GM12892 (cell line): ENCODE data around the gene AMHR2.
"Not testable (repeated sequence)": the region's sequence is repeated elsewhere in the genome, so short reads cannot be mapped to it uniquely, and the experiment has no call there.

Experiments used
- DNase-seq: peaks from one replicate; pipeline ENCODE4 v3.0.0; 2011; ENCODE audit not compliant: insufficient read length
- FAIRE-seq: peaks from 2 replicates; lab custom pipeline; 2011; peaks lifted over from hg19 to GRCh38; lab: Jason Lieb, UNC
- POLR2A ChIP-seq: IDR thresholded peaks from 2 replicates; pipeline ENCODE4 v1.6.1; 2011; ENCODE audit warnings: low read depth, low read length, control low read depth
- POLR2AphosphoS5 ChIP-seq: IDR thresholded peaks from 2 replicates; pipeline ENCODE4 v1.6.1; 2011; ENCODE audit warnings: low read depth, low read length, control low read depth
- TAF1 ChIP-seq: IDR thresholded peaks from 2 replicates; pipeline ENCODE4 v1.6.1; 2011; ENCODE audit warnings: low read depth, mild to moderate bottlenecking, control low read depth, low read length, borderline replicate concordance

The AMHR2 gene

DNA sequence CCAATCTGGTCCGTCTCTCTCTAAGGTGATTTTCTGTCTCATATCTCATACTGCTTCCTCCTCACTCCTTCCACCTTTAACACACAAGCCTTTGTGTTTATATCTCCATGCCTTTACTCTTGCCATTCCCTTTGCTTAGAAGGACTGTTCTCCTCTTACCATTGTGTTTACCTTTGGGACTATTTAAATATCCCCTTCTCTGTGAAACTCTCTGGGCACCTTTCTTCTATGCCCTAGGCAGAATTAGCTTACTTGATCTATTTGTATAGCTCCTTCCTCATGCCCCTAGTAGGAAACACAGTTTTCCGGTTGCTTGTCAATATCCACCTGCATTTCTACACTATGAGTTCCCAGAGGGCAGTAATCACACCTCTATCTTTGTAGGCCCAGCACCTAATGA lies 3.9 kb upstream of the AMHR2 start:
- DNase-seq (no peak), FAIRE-seq (no peak)
- TF ChIP-seq POLR2A = no peak
- TF ChIP-seq POLR2AphosphoS5 = no peak
- TF ChIP-seq TAF1 = no peak

DNA sequence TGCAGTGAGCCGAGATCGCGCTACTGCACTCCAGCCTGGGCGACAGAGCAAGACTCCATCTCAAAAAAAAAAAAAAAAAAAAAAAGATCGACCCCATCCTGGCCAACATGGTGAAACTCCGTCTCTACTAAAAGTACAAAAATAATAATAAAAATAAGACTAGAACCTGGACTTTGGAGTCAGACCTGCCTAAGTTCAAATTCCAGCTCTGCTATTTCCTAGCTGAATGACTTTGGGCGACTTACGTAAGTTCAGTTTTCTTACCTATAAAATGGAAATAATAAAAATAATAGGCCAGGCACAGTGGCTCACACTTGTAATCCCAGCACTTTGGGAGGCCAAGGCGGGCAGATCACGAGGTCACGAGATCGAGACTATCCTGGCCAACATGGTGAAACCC lies 1.4 kb upstream of the AMHR2 start:
- not testable (repeated sequence) for FAIRE-seq, DNase-seq

DNA sequence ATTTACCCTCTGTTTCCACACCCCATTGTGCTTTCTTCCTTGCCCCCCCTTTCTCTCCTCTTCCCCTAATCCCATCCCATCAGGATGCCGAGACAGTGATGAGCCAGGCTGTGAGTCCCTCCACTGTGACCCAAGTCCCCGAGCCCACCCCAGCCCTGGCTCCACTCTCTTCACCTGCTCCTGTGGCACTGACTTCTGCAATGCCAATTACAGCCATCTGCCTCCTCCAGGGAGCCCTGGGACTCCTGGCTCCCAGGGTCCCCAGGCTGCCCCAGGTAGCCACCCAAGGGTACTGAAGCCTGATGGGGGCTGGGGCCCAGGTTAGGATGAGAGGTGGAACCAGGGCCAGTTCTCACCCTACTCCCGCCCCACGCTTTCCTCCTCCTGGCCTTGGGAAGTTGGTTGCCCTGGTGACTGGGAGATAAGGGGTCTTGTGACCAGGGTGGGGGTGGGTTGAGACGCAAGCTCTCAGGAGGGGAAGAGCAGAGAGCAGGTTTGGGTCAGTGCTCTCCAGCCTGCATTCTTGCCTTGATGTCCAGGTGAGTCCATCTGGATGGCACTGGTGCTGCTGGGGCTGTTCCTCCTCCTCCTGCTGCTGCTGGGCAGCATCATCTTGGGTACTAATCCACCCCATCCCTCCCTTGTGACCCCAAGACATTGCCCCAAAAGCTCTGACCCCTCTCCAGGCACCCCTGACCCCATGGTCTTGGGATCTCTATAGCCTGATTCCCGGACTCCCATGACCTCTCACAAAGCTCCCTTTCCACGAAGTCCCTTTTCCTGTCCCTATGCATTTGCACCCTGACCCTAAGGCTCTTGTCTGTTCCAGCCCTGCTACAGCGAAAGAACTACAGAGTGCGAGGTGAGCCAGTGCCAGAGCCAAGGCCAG lies 1.2 kb downstream of the AMHR2 start:
- DNase-seq (no peak), FAIRE-seq (no peak)
- TF ChIP-seq POLR2AphosphoS5 (no peak), POLR2A (no peak)

DNA sequence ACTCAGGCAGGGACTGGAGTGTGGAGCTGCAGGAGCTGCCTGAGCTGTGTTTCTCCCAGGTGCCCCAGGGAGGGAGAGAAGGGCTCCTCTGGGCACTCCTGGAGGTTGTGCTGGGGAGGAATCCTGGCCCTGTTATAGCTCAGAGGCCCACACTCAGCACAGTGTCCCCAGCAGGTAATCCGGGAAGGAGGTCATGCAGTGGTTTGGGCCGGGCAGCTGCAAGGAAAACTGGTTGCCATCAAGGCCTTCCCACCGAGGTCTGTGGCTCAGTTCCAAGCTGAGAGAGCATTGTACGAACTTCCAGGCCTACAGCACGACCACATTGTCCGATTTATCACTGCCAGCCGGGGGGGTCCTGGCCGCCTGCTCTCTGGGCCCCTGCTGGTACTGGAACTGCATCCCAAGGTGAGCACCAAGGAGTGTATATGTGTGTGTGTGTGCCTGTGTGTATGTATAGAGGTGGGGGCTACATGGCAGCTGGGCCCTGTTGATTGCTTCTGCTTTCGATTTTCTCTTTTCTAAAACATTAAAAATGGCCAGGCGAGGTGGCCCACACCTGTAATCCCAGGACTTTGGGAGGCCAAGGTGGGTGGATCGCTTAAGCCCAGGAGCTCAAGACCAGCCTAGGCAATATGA lies 2.0 kb downstream of the AMHR2 start:
- FAIRE-seq (no peak), DNase-seq (no peak)

DNA sequence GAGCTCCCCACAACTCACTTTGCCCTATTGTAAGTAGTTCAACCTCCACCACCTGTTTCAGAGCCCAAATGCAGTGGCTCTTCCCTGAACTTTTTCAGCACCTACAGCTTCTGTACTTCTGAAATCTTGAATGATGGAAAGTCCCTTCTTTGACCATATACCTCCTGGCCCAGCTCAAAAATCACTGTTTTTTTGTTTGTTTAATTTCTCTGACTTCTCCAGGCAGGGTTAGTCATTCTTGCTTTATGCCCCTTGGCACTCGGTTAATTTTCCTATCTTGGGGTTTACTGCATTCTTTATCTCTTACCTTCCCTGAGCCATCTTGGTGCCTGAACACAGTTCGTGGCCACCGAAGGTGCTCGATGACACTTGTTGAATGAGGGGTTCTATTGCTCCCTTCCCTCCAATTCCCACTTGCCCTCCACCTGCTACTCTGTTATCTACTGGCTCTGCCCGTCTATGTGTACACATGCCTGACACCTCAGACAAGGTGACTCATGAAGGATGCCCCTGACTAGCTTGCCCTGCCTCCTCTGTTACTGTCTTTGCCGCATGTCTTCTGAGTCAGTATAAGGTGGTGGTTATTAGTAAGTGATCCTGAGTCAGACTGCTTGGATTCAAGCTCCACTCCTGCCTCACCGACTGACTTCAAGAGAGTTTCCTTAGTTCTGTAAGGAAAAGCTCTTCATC lies 4.4 kb downstream of the AMHR2 start:
- TF ChIP-seq POLR2AphosphoS5 (no peak), TAF1 (no peak)
- no peak for DNase-seq
- no peak for FAIRE-seq

More for the DNA sequence above, 2.0 kb downstream of the AMHR2 start:
- TF ChIP-seq POLR2A = no peak
- no peak for TF ChIP-seq POLR2AphosphoS5
- TF ChIP-seq TAF1 = no peak

DNA sequence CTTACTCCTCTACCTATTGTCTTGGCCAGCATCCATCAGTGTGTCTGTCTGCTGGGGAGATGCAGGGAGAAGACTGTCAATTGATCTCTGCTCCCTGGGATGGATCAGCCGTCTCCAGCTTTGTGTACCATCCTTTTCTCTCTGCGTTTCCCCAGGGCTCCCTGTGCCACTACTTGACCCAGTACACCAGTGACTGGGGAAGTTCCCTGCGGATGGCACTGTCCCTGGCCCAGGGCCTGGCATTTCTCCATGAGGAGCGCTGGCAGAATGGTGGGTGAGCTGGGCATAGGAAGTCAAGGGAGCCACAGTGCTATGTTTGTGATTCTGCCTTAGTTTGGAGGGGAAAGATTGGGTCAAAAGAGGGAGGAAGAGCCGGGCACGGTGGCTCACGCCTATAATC lies 5.1 kb downstream of the AMHR2 start:
- no peak for FAIRE-seq
- no peak for DNase-seq
- TF ChIP-seq POLR2A = no peak
- TF ChIP-seq POLR2AphosphoS5 = no peak
- TF ChIP-seq TAF1 = no peak

DNA sequence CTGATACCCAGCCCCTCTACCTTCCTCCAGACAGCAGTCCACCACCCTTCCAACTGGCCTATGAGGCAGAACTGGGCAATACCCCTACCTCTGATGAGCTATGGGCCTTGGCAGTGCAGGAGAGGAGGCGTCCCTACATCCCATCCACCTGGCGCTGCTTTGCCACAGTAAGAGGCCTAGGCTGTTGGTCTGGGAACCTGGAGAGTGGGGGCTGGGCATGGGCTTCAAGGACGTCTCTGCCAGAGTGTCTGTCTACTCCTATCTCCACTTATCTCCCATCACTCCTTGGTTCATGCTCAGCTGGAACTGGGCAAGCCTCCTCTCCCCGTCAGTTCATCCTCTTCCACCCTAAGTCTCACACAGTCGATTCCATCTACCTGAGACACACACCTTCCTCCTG lies 6.5 kb downstream of the AMHR2 start:
- no peak for TF ChIP-seq POLR2A
- no peak for TF ChIP-seq POLR2AphosphoS5
- no peak for TF ChIP-seq TAF1
- FAIRE-seq (no peak), DNase-seq (no peak)

DNA sequence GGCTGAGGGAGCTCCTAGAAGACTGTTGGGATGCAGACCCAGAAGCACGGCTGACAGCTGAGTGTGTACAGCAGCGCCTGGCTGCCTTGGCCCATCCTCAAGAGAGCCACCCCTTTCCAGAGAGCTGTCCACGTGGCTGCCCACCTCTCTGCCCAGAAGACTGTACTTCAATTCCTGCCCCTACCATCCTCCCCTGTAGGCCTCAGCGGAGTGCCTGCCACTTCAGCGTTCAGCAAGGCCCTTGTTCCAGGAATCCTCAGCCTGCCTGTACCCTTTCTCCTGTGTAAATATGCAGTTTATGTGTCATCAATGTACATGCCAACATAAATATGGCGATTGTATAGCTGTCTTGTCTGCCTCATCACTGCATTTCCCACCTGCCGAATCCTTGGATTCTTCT lies 7.5 kb downstream of the AMHR2 start:
- TF ChIP-seq TAF1 (no peak), POLR2AphosphoS5 (no peak), POLR2A (no peak)
- DNase-seq = no peak
- no peak for FAIRE-seq

DNA sequence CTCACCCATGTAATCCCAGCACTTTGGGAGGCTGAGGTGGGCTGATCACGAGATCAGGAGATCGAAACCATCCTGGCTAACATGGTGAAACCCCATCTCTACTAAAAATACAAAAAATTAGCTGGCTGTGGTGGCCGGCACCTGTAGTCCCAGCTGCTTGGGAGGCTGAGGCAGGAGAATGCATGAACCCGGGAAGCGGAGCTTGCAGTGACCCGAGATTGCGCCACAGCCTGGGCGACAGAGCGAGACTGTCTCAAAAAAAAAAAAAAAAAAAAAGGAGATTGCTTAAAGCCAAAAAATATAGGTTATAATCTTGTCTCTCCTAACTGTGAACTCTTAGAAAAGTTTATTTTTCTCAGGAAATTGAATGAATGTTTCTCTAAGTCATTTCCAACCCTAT lies 11.7 kb downstream of the AMHR2 start:
- DNase-seq, FAIRE-seq: not testable (repeated sequence)

DNA sequence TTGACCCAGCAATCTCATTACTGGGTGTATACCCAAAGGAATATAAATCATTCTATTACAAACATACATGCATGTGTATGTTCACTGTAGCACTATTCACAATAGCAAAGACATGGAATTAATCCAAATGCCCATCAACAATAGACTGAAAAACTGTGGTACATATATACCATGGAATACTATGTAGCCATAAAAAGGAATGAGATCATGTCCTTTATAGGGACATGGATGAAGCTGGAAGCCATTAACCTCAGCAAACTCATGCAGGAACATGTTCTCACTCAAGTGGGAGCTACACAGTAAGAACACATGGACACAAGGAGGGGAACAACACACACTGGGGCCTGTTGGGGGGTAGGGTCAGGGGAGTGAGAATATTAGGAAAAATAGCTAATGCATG lies 15.9 kb downstream of the AMHR2 start:
- DNase-seq, FAIRE-seq: not testable (repeated sequence)

DNA sequence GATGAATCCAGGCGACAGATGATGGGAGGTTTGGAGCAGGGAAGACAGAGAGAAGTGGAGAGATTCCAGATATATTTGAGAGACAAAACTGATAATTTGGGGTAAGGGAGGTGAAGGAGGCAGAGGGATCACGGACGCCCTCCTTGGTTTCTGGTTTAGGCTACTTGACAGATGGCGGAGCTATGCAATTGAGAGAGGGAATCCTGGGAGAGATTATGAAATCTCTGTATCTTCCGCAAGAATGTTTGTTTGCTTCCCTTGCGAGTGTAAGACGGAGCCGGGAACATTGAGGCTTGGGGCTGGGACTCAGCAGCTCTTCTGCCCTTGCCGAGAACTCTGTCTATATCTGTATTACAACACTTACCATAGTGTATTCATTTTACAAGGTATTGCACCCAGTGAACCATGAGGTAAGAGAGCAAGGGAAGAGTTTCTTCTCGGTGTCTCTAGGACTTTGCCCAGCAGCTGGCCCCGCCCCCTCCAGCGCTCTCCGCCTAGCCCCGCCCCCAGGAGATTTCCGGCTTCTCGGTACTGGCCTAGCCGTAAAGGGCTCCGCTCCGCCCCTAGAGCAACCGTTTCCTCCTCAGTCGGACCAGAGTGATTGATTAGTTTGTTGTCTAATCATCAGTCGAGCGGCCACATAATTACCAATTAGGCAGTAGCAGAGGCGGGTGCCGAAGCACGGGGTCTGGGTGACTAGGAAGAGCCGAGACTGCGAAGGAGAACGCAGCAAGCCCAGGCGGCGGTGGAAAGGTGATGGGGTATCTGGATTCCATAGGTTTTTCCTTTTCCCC lies 17.6 kb downstream of the AMHR2 start, which contains the start of gene PRR13:
PRR13 (plus strand) TSS at position 695 of the 794 bp plus-strand sequence. CDS start 981 bp downstream, outside the sequence.
- DNase-seq (peak; percentile 91), FAIRE-seq (peak; percentile 91)
- TF ChIP-seq POLR2AphosphoS5 = peak; percentile 99
- TF ChIP-seq TAF1 = peak; percentile 89
- TF ChIP-seq POLR2A = peak; percentile 99
